SK-N-SH (cell line): Measurements from ENCODE around the gene IDI2. TPM values are rescaled to one million over a fixed set of nuclear protein-coding genes. Genes with fewer than 3 reads are reported as not detected.

ENCODE experiments used
- CTCF ChIA-PET: fragments of 300-600, 350-600 bp; formaldehyde crosslinking; extraction: SDS; loops from one replicate; lab custom pipeline; 2021; lab: Yijun Ruan, JAX
- POLR2A ChIA-PET: fragments of 350-600 bp; sonication (Branson Sonifier 250); formaldehyde crosslinking; extraction: SDS; loops from one replicate; lab custom pipeline; 2020; ENCODE audit warnings: antibody characterized with exemption, inconsistent platforms; lab: Yijun Ruan, JAX
- DNase-seq: peaks from one replicate; pipeline ENCODE4 v3.0.0; 2012
- H2AFZ ChIP-seq: fragments of 200-600 bp; sonication (generic); 2 replicates; pipeline ENCODE4 v1.8.1; 2016; ENCODE audit warnings: antibody characterized with exemption, mild to moderate bottlenecking, low read depth
- H3F3A ChIP-seq: fragments of 200-600 bp; sonication (generic); replicated peaks from 2 replicates; pipeline ENCODE3; 2016; ENCODE audit warnings: antibody characterized with exemption, mild to moderate bottlenecking; ENCODE audit not compliant: insufficient read depth
- H3K27ac ChIP-seq, 2 experiments: fragments of 200-500 bp in 1 of 2; fragments of 200-600 bp in 1 of 2; sonication (Bioruptor generic) in 1 of 2; sonication (generic), shearing (Covaris generic) in 1 of 2; 2 replicates each; pipeline versions ENCODE4 v1.5.1 to v1.6.1; 2014 to 2016; ENCODE audit warnings: low read depth in 2 of 2, inconsistent platforms in 1 of 2, low read length in 1 of 2, mild to moderate bottlenecking in 1 of 2, mixed read lengths in 1 of 2
- H3K27me3 ChIP-seq: fragments of 200-600 bp; sonication (generic), shearing (Covaris generic); 2 replicates; pipeline ENCODE4 v1.6.1; 2016; ENCODE audit warnings: mixed run types; ENCODE audit not compliant: insufficient read depth
- H3K36me3 ChIP-seq, 2 experiments: fragments of 200-500 bp in 1 of 2; fragments of 200-600 bp in 1 of 2; sonication (Bioruptor generic) in 1 of 2; sonication (generic) in 1 of 2; replicated peaks in 1 of 2; 2 replicates each; pipeline versions ENCODE3 to v1.5.1; 2014 to 2016; ENCODE audit warnings: low read length in 1 of 2, mild to moderate bottlenecking in 1 of 2; ENCODE audit not compliant: insufficient read depth in 2 of 2, control insufficient read depth in 1 of 2
- H3K4me1 ChIP-seq, 2 experiments: fragments of 200-500 bp in 1 of 2; fragments of 200-600 bp in 1 of 2; sonication (Bioruptor generic) in 1 of 2; sonication (generic), shearing (Covaris generic) in 1 of 2; 2 replicates each; pipeline versions ENCODE4 v1.5.1 to v1.6.1; 2014 to 2016; ENCODE audit warnings: low read depth in 1 of 2, low read length in 1 of 2, mixed run types in 1 of 2; ENCODE audit not compliant: insufficient read depth in 2 of 2, control insufficient read depth in 1 of 2
- H3K4me2 ChIP-seq: fragments of 200-600 bp; sonication (generic), shearing (Covaris generic); 2 replicates; pipeline ENCODE4 v1.6.1; 2017; ENCODE audit warnings: mixed run types
- H3K4me3 ChIP-seq, 2 experiments: fragments of 200-500 bp in 1 of 2; fragments of 200-600 bp in 1 of 2; sonication (Bioruptor generic) in 1 of 2; sonication (generic), shearing (Covaris generic) in 1 of 2; 2 replicates each; pipeline versions ENCODE4 v1.5.1 to v1.8.1; 2014 to 2016; ENCODE audit warnings: low read depth in 2 of 2, inconsistent platforms in 1 of 2, low read length in 1 of 2, mild to moderate bottlenecking in 1 of 2, mixed read lengths in 1 of 2, moderate library complexity in 1 of 2
- H3K79me2 ChIP-seq: fragments of 200-600 bp; sonication (generic); 2 replicates; pipeline ENCODE4 v1.8.1; 2017; ENCODE audit warnings: mild to moderate bottlenecking; ENCODE audit not compliant: insufficient read depth
- H3K9ac ChIP-seq: fragments of 200-600 bp; sonication (generic); 2 replicates; pipeline ENCODE4 v1.6.1; 2017; ENCODE audit warnings: mixed run types
- H3K9me2 ChIP-seq: fragments of 200-600 bp; sonication (generic); 2 replicates; pipeline ENCODE4 v1.6.1; 2017; ENCODE audit warnings: mixed run types
- H3K9me3 ChIP-seq: fragments of 200-600 bp; sonication (generic); 2 replicates; pipeline ENCODE4 v1.6.1; 2017; ENCODE audit warnings: mixed run types, mild to moderate bottlenecking, moderate library complexity
- H4K20me1 ChIP-seq: fragments of 200-600 bp; sonication (generic); 2 replicates; pipeline ENCODE4 v1.6.1; 2017; ENCODE audit warnings: mild to moderate bottlenecking, mixed run types; ENCODE audit not compliant: insufficient read depth
- CHD2 ChIP-seq: fragments of 150-350 bp; IDR thresholded peaks from 2 replicates; pipeline ENCODE4 v1.6.1; 2018; ENCODE audit warnings: low read length; ENCODE audit not compliant: partially characterized antibody
- CTCF ChIP-seq: fragments of 200-600 bp; sonication (generic); IDR thresholded peaks from 2 replicates; pipeline ENCODE4 v1.6.1; 2017; ENCODE audit warnings: antibody characterized with exemption, mild to moderate bottlenecking, moderate library complexity
- ELF1 ChIP-seq: IDR thresholded peaks from 2 replicates; pipeline ENCODE4 v1.4.0; 2012
- FOSL2 ChIP-seq: IDR thresholded peaks from 2 replicates; pipeline ENCODE4 v1.4.0; 2012; ENCODE audit warnings: low read depth, mild to moderate bottlenecking, moderate library complexity, borderline replicate concordance
- IRF3 ChIP-seq: fragments of 150-350 bp; IDR thresholded peaks from 2 replicates; pipeline ENCODE4 v1.6.1; 2016; ENCODE audit warnings: mild to moderate bottlenecking, low read depth, low read length
- JUND ChIP-seq: IDR thresholded peaks from 2 replicates; pipeline ENCODE4 v1.4.0; 2012
- MEF2A ChIP-seq: IDR thresholded peaks from 2 replicates; pipeline ENCODE4 v1.4.0; 2012; ENCODE audit warnings: low read depth, borderline replicate concordance
- POLR2AphosphoS5 ChIP-seq: IDR thresholded peaks from 2 replicates; pipeline ENCODE4 v1.6.1; 2012; ENCODE audit warnings: low read depth, low read length
- RAD21 ChIP-seq: IDR thresholded peaks from 2 replicates; pipeline ENCODE4 v1.6.1; 2012; ENCODE audit warnings: mild to moderate bottlenecking, low read length
- RCOR1 ChIP-seq: fragments of 150-350 bp; IDR thresholded peaks from 2 replicates; pipeline ENCODE4 v1.6.1; 2017; ENCODE audit warnings: antibody characterized with exemption, low read length
- REST ChIP-seq: IDR thresholded peaks from 2 replicates; pipeline ENCODE4 v1.6.1; 2012; ENCODE audit warnings: mild to moderate bottlenecking, low read depth, low read length, moderate library complexity
- RFX5 ChIP-seq: IDR thresholded peaks from 2 replicates; pipeline ENCODE4 v1.6.1; 2012; ENCODE audit warnings: mild to moderate bottlenecking, improper control_type of control experiment, low read length
- TCF12 ChIP-seq: IDR thresholded peaks from 2 replicates; pipeline ENCODE4 v1.4.0; 2012
- WGBS: methylation state at CpG from one replicate; pipeline ENCODE4 v1.1.6; 2017; ENCODE audit warnings: low lambda C conversion rate; 5-methylcytosine and 5-hydroxymethylcytosine counted together
- polyA plus RNA-seq, 3 experiments: library from polyadenylated mRNA; depleted of rRNA; stranded (reverse); fragments of >200 nt; gene quantifications; 2 replicates each; pipeline ENCODE4 v1.2.3, GENCODE V29; 2012
- TF ChIP-seq, protein P1 (sequence below): fragments of 150-350 bp; IDR thresholded peaks from 2 replicates; pipeline ENCODE4 v1.6.1; 2017; ENCODE audit warnings: antibody characterized with exemption, low read length, low read depth, borderline replicate concordance
- TF ChIP-seq, protein P2 (sequence below): IDR thresholded peaks from 2 replicates; pipeline ENCODE4; 2012
- TF ChIP-seq, protein P3 (sequence below): IDR thresholded peaks from 2 replicates; pipeline ENCODE4 v1.4.0; 2012; ENCODE audit warnings: low read depth, borderline replicate concordance

IDI2 gene
- polyA plus RNA-seq, 1 of the 3 experiments (the other 2 are of a cell fraction), result not detected

GRCh38 chr10:1033601-1034000 is 7.9 kb upstream of the IDI2 start (continued):
- TF ChIP-seq REST, result no peak
- no peak for TF ChIP-seq CHD2
- TF ChIP-seq, protein P1, sequence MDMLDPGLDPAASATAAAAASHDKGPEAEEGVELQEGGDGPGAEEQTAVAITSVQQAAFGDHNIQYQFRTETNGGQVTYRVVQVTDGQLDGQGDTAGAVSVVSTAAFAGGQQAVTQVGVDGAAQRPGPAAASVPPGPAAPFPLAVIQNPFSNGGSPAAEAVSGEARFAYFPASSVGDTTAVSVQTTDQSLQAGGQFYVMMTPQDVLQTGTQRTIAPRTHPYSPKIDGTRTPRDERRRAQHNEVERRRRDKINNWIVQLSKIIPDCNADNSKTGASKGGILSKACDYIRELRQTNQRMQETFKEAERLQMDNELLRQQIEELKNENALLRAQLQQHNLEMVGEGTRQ, result no peak
- no peak for TF ChIP-seq CTCF
- TF ChIP-seq, protein P2, sequence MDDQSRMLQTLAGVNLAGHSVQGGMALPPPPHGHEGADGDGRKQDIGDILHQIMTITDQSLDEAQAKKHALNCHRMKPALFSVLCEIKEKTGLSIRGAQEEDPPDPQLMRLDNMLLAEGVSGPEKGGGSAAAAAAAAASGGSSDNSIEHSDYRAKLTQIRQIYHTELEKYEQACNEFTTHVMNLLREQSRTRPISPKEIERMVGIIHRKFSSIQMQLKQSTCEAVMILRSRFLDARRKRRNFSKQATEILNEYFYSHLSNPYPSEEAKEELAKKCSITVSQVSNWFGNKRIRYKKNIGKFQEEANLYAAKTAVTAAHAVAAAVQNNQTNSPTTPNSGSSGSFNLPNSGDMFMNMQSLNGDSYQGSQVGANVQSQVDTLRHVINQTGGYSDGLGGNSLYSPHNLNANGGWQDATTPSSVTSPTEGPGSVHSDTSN, result no peak
- TF ChIP-seq, protein P3, sequence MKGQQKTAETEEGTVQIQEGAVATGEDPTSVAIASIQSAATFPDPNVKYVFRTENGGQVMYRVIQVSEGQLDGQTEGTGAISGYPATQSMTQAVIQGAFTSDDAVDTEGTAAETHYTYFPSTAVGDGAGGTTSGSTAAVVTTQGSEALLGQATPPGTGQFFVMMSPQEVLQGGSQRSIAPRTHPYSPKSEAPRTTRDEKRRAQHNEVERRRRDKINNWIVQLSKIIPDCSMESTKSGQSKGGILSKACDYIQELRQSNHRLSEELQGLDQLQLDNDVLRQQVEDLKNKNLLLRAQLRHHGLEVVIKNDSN, result no peak
- no peak for TF ChIP-seq RCOR1
- no peak for TF ChIP-seq MEF2A

- peaks cover 0 to 3% of the 10 kb centered on the region in 2 experiments for H3K36me3 ChIP-seq
- no peak for DNase-seq
- no peaks in the 10 kb centered on the region for H4K20me1 ChIP-seq
- H3K27ac ChIP-seq, result no peak overlapping the region
- H3K9me2 ChIP-seq, result no peaks in the 10 kb centered on the region
- WGBS, result 92% methylated on average over 7 of the region's 7 CpGs
- no peaks in the 10 kb centered on the region for H3K79me2 ChIP-seq
- CTCF ChIA-PET, result no interaction called here
- H3K27me3 ChIP-seq, result no peaks in the 10 kb centered on the region
- H3K4me1 ChIP-seq, result peaks cover 0 to 3% of the 10 kb centered on the region in 2 experiments; a peak in 2 of 4 replicates
- no peak overlapping the region for H2AFZ ChIP-seq
- H3F3A ChIP-seq, result no peaks in the 10 kb centered on the region
- no peak overlapping the region for H3K4me2 ChIP-seq
- H3K9me3 ChIP-seq, result no peaks in the 10 kb centered on the region
- H3K4me3 ChIP-seq, result no peak overlapping the region
- TF ChIP-seq FOSL2 (no peak), ELF1 (no peak), POLR2AphosphoS5 (no peak), MEF2A (no peak), JUND (no peak), RFX5 (no peak), RAD21 (no peak), TCF12 (no peak), IRF3 (no peak)
- TF ChIP-seq, all 33 proteins: peak for 0
- H3K9ac ChIP-seq, result no peak overlapping the region
- POLR2A ChIA-PET, result interaction anchor here (0.5 to 0.6 kb wide), 2 partner anchors 41 to 99 kb away, joined by 4 read pairs; partner anchors contain the start of gene LARP4B
Measured at GRCh38 chr10:1029838-1030237, 4.2 kb upstream of the IDI2 start.
